Measurements from ENCODE around the gene HPSE2.

DNA sequence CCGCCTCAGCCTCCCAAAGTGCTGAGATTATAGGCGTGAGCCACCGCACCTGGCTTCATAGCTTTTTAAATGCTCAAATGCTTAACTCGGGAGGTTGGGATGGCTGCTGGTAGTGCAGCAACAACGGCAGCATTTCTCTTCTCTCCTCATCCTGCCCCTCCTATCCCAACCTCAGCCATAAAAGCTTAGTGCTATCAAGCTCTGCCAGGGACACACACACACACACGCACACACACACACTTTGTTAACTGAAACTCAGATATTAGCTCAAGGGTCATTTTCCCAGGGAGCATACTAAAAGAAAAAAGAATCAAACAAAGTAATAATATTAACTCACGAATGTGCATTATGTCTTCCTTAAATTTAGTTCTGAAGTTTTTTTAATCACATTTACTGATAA is 725.9 kb downstream of the HPSE2 start:
- no peak for TF ChIP-seq YY1 (IDR thresholded peaks at IDR 0.05; ENCODE audit: low read depth)
- TF ChIP-seq, protein P1, sequence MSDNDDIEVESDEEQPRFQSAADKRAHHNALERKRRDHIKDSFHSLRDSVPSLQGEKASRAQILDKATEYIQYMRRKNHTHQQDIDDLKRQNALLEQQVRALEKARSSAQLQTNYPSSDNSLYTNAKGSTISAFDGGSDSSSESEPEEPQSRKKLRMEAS (IDR thresholded peaks at IDR 0.05), result no peak
- TF ChIP-seq EP300 (IDR thresholded peaks at IDR 0.05; ENCODE audit: borderline replicate concordance), result no peak
- no peak for TF ChIP-seq TAF1 (IDR thresholded peaks at IDR 0.05; ENCODE audit: low read depth)
- TF ChIP-seq, protein P2, sequence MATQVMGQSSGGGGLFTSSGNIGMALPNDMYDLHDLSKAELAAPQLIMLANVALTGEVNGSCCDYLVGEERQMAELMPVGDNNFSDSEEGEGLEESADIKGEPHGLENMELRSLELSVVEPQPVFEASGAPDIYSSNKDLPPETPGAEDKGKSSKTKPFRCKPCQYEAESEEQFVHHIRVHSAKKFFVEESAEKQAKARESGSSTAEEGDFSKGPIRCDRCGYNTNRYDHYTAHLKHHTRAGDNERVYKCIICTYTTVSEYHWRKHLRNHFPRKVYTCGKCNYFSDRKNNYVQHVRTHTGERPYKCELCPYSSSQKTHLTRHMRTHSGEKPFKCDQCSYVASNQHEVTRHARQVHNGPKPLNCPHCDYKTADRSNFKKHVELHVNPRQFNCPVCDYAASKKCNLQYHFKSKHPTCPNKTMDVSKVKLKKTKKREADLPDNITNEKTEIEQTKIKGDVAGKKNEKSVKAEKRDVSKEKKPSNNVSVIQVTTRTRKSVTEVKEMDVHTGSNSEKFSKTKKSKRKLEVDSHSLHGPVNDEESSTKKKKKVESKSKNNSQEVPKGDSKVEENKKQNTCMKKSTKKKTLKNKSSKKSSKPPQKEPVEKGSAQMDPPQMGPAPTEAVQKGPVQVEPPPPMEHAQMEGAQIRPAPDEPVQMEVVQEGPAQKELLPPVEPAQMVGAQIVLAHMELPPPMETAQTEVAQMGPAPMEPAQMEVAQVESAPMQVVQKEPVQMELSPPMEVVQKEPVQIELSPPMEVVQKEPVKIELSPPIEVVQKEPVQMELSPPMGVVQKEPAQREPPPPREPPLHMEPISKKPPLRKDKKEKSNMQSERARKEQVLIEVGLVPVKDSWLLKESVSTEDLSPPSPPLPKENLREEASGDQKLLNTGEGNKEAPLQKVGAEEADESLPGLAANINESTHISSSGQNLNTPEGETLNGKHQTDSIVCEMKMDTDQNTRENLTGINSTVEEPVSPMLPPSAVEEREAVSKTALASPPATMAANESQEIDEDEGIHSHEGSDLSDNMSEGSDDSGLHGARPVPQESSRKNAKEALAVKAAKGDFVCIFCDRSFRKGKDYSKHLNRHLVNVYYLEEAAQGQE (IDR thresholded peaks at IDR 0.05; ENCODE audit: low read depth), result no peak
- no peak for TF ChIP-seq TCF12 (IDR thresholded peaks at IDR 0.05; ENCODE audit: low read depth)
- TF ChIP-seq RAD21 (IDR thresholded peaks at IDR 0.05; ENCODE audit: low read depth), result no peak
- no peak for TF ChIP-seq TEAD4 (IDR thresholded peaks at IDR 0.05)
- TF ChIP-seq CREB1 (IDR thresholded peaks at IDR 0.05; ENCODE audit: low read depth), result no peak
